Lung (tissue), 12 donors: Measurements from ENCODE around the gene PSEN1. TPM values are rescaled to one million over a fixed set of nuclear protein-coding genes. Genes with fewer than 3 reads are reported as not detected.
A peak's percentile ranks its signal among the peaks of the same experiment; 100 is the strongest.
"Not testable (repeated sequence)": the region's sequence is repeated elsewhere in the genome, so short reads cannot be mapped to it uniquely, and the experiment has no call there.

Source experiments
- ATAC-seq: fragments of 200-7000 bp; cut with Tn5 transposase; one replicate; pipeline ENCODE4 v1.9.1; 2020; ENCODE audit warnings: moderate number of reproducible peaks; ENCODE audit not compliant: insufficient read depth, low FRiP score
- DNase-seq, 3 donors: peaks; one replicate each; pipeline ENCODE4 v3.0.0-alpha.2; 2013 to 2017
- H3K27ac ChIP-seq, 2 donors: one replicate each; pipeline ENCODE4 v1.5.1; 2013; ENCODE audit warnings: mild to moderate bottlenecking in 2 of 2, moderate library complexity in 2 of 2, control low read depth in 1 of 2, inconsistent platforms in 1 of 2, low read depth in 1 of 2, low read length in 1 of 2
- H3K27me3 ChIP-seq, 3 donors: one replicate each; pipeline ENCODE4 v1.5.1; 2013; ENCODE audit warnings: low read length in 2 of 3; ENCODE audit not compliant: control insufficient read depth in 3 of 3, insufficient read depth in 3 of 3
- H3K36me3 ChIP-seq, 4 donors: one replicate each; pipeline ENCODE4 v1.5.1; 2013; ENCODE audit warnings: low read length in 4 of 4, mild to moderate bottlenecking in 1 of 4, moderate library complexity in 1 of 4; ENCODE audit not compliant: control insufficient read depth in 4 of 4, insufficient read depth in 4 of 4
- H3K4me1 ChIP-seq, 5 donors: one replicate each; pipeline ENCODE4 v1.5.1; 2013; ENCODE audit warnings: low read length in 5 of 5, mild to moderate bottlenecking in 2 of 5, moderate library complexity in 1 of 5; ENCODE audit not compliant: control insufficient read depth in 5 of 5, insufficient read depth in 5 of 5
- H3K4me3 ChIP-seq: one replicate; pipeline ENCODE4 v1.5.1; 2013; ENCODE audit warnings: mild to moderate bottlenecking, control low read depth, moderate library complexity
- H3K9ac ChIP-seq, 2 donors: one replicate each; pipeline ENCODE4 v1.5.1; 2013; ENCODE audit warnings: low read length in 2 of 2, control low read depth in 1 of 2; ENCODE audit not compliant: insufficient read depth in 1 of 2
- H3K9me3 ChIP-seq, 4 donors: one replicate each; pipeline ENCODE4 v1.5.1; 2013; ENCODE audit warnings: low read length in 3 of 4, mild to moderate bottlenecking in 1 of 4, moderate library complexity in 1 of 4; ENCODE audit not compliant: control insufficient read depth in 4 of 4, insufficient read depth in 3 of 4
- CTCF ChIP-seq: IDR thresholded peaks from 2 replicates; pipeline ENCODE4 v1.5.1; 2012; ENCODE audit warnings: mild to moderate bottlenecking; ENCODE audit errors: control extremely low read depth, extremely low read depth
- WGBS, 2 donors: extraction: QIAGEN DNeasy Blood & Tissue Kit; methylation state at CpG; one replicate each; pipeline ENCODE4 v1.1.7; 2013; 5-methylcytosine and 5-hydroxymethylcytosine counted together
- polyA plus RNA-seq, 2 donors: library from polyadenylated mRNA; stranded (reverse); fragments of 200-250 nt; gene quantifications; one replicate each; pipeline ENCODE4 v1.2.1, GENCODE V29; 2013
- total RNA-seq, 2 donors: library from RNA; depleted of rRNA in 1 of 2; stranded (reverse); fragments of >200 nt in 1 of 2; gene quantifications; one replicate each; pipeline ENCODE4 v1.2.1, GENCODE V29; 2014 to 2021
- donor health status: control.
- donor health status: control.
- donor health status: Bipolar disorder and iron deficiency.
- donor health status: healthy.
- donor health status: DM: yes; HTN: yes; CAD: no.

Gene PSEN1
- total and polyA plus RNA-seq, 4 donors, result 33.6 to 64.7 (median 50.6) TPM

DNA sequence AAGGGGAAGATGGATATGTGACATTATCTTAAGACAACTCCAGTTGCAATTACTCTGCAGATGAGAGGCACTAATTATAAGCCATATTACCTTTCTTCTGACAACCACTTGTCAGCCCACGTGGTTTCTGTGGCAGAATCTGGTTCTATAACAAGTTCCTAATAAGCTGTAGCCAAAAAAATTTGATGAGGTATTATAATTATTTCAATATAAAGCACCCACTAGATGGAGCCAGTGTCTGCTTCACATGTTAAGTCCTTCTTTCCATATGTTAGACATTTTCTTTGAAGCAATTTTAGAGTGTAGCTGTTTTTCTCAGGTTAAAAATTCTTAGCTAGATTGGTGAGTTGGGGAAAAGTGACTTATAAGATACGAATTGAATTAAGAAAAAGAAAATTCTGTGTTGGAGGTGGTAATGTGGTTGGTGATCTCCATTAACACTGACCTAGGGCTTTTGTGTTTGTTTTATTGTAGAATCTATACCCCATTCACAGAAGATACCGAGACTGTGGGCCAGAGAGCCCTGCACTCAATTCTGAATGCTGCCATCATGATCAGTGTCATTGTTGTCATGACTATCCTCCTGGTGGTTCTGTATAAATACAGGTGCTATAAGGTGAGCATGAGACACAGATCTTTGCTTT lies 36.9 kb downstream of the PSEN1 start:
- Histone ChIP-seq H3K9me3 (peaks cover 0 to 2% (median 0%) of the 10 kb centered on the region in 4 donors), H3K9ac (no peak overlapping the region), H3K27ac (no peak overlapping the region), H3K4me1 (no peaks in the 10 kb centered on the region), H3K36me3 (peaks cover 29 to 44% (median 33%) of the 10 kb centered on the region in 4 donors), H3K27me3 (no peaks in the 10 kb centered on the region), H3K4me3 (no peak overlapping the region)
- no peak for TF ChIP-seq CTCF
- ATAC-seq, result no peak
- WGBS, 2 donors, result 60 to 62% methylated on average over 3 of the region's 3 CpGs
- DNase-seq, result peak in 2 of 3 donors; percentile 76 to 82

- Histone ChIP-seq H3K4me3 (no peak overlapping the region), H3K27me3 (no peaks in the 10 kb centered on the region), H3K9ac (no peak overlapping the region), H3K27ac (no peak overlapping the region), H3K9me3 (no peaks in the 10 kb centered on the region), H3K36me3 (peaks cover 15 to 23% (median 18%) of the 10 kb centered on the region in 4 donors), H3K4me1 (peaks cover 0 to 4% (median 0%) of the 10 kb centered on the region in 5 donors)
- WGBS, 2 donors, result 37 to 47% methylated on average over 3 of the region's 3 CpGs
- no peak for TF ChIP-seq CTCF
- no peak for DNase-seq
- no peak for ATAC-seq
These were observed 40.4 kb downstream of the PSEN1 start for GRCh38 chr14:73176685-73177084.

GRCh38 chr14:73180385-73180805 lies 44.1 kb downstream of the PSEN1 start:
- peaks cover 0 to 4% (median 0%) of the 10 kb centered on the region in 5 donors for H3K4me1 ChIP-seq
- TF ChIP-seq CTCF, result no peak
- no peak overlapping the region for H3K4me3 ChIP-seq
- H3K27me3 ChIP-seq, result no peaks in the 10 kb centered on the region
- H3K36me3 ChIP-seq, result peaks cover 0 to 5% (median 2%) of the 10 kb centered on the region in 4 donors
- H3K27ac ChIP-seq, result no peak overlapping the region
- H3K9me3 ChIP-seq, result no peaks in the 10 kb centered on the region
- H3K9ac ChIP-seq, result no peak overlapping the region
- ATAC-seq (peak; percentile 69), DNase-seq (peak in 2 of 3 donors; percentile 31 to 74)

DNA sequence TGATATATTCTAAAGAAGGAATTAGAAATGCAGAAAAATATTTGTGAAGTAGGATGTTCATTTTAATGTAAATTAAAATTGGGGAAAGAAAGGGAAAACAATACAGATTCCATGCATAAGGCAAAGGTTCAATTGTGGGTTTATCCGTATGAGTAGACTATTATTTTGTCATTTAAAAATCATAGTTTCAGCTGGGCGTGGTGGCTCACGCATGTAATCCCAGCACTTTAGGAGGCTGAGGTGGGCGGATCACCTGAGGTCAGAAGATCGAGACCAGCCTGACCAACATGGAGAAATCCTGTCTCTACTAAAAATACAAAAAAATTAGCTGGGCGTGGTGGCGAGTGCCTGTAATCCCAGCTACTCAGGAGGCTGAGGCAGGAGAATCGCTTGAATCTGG lies 44.7 kb downstream of the PSEN1 start:
- not testable (repeated sequence) for H3K4me3 ChIP-seq, H3K36me3 ChIP-seq, DNase-seq, H3K4me1 ChIP-seq, H3K27me3 ChIP-seq, ATAC-seq, H3K9ac ChIP-seq, H3K27ac ChIP-seq, H3K9me3 ChIP-seq
- 65 to 86% methylated on average over 8 of the region's 8 CpGs for WGBS, 2 donors
